HG02973 (cell line): Measurements from ENCODE around the gene CPNE2.
"Not testable (repeated sequence)": the region's sequence is repeated elsewhere in the genome, so short reads cannot be mapped to it uniquely, and the experiment has no call there.

Source experiments
- ATAC-seq: cut with Tn5 transposase; IDR thresholded peaks from one replicate; pipeline ENCODE4 v1.9.1; 2021; ENCODE audit warnings: moderate library complexity; ENCODE audit not compliant: unreplicated experiment

The CPNE2 gene

GRCh38 chr16:57069635-57070370, 22.6 kb upstream of the CPNE2 start:
- no peak for ATAC-seq

- no peak for ATAC-seq
Observed at GRCh38 chr16:57070424-57070823, 22.0 kb upstream of the CPNE2 start.

GRCh38 chr16:57071081-57071732, 21.2 kb upstream of the CPNE2 start:
- ATAC-seq: not testable (repeated sequence)

- ATAC-seq: no peak
Observed at GRCh38 chr16:57071831-57072582, 20.4 kb upstream of the CPNE2 start.

GRCh38 chr16:57072616-57073275, 19.6 kb upstream of the CPNE2 start:
- ATAC-seq: no peak

GRCh38 chr16:57077714-57078113, 14.7 kb upstream of the CPNE2 start:
- ATAC-seq: no peak

- ATAC-seq: no peak
Observed at GRCh38 chr16:57081744-57082143, 10.6 kb upstream of the CPNE2 start.

- no peak for ATAC-seq
Observed at GRCh38 chr16:57082664-57083063, 9.7 kb upstream of the CPNE2 start.

- ATAC-seq: no peak
Observed at GRCh38 chr16:57083485-57084126, 8.8 kb upstream of the CPNE2 start.

GRCh38 chr16:57084257-57084770, 8.1 kb upstream of the CPNE2 start:
- ATAC-seq: no peak

GRCh38 chr16:57084996-57085395, 7.4 kb upstream of the CPNE2 start:
- ATAC-seq: no peak

GRCh38 chr16:57087003-57087402, 5.4 kb upstream of the CPNE2 start:
- no peak for ATAC-seq

- ATAC-seq: no peak
Observed at GRCh38 chr16:57089406-57089805, 3.0 kb upstream of the CPNE2 start.

GRCh38 chr16:57091200-57091974, 996 bp upstream of the CPNE2 start:
- no peak for ATAC-seq

GRCh38 chr16:57092786-57093411, 516 bp downstream of the CPNE2 start:
- ATAC-seq: no peak

GRCh38 chr16:57093666-57094564, 1.5 kb downstream of the CPNE2 start:
- ATAC-seq: no peak

GRCh38 chr16:57094911-57095310, 2.5 kb downstream of the CPNE2 start:
- no peak for ATAC-seq

GRCh38 chr16:57096192-57096591, 3.8 kb downstream of the CPNE2 start:
- ATAC-seq: no peak
